Lung (tissue), 12 donors: ENCODE results near the gene ULK3. TPM values are rescaled to one million over a fixed set of nuclear protein-coding genes. Genes with fewer than 3 reads are reported as not detected.

ENCODE experiments used
- ATAC-seq: fragments of 200-7000 bp; cut with Tn5 transposase; one replicate; pipeline ENCODE4 v1.9.1; 2020; ENCODE audit warnings: moderate number of reproducible peaks; ENCODE audit not compliant: insufficient read depth, low FRiP score
- DNase-seq, 3 donors: peaks; one replicate each; pipeline ENCODE4 v3.0.0-alpha.2; 2013 to 2017
- H3K27ac ChIP-seq, 2 donors: one replicate each; pipeline ENCODE4 v1.5.1; 2013; ENCODE audit warnings: mild to moderate bottlenecking in 2 of 2, moderate library complexity in 2 of 2, control low read depth in 1 of 2, inconsistent platforms in 1 of 2, low read depth in 1 of 2, low read length in 1 of 2
- H3K27me3 ChIP-seq, 3 donors: one replicate each; pipeline ENCODE4 v1.5.1; 2013; ENCODE audit warnings: low read length in 2 of 3; ENCODE audit not compliant: control insufficient read depth in 3 of 3, insufficient read depth in 3 of 3
- H3K36me3 ChIP-seq, 4 donors: one replicate each; pipeline ENCODE4 v1.5.1; 2013; ENCODE audit warnings: low read length in 4 of 4, mild to moderate bottlenecking in 1 of 4, moderate library complexity in 1 of 4; ENCODE audit not compliant: control insufficient read depth in 4 of 4, insufficient read depth in 4 of 4
- H3K4me1 ChIP-seq, 5 donors: one replicate each; pipeline ENCODE4 v1.5.1; 2013; ENCODE audit warnings: low read length in 5 of 5, mild to moderate bottlenecking in 2 of 5, moderate library complexity in 1 of 5; ENCODE audit not compliant: control insufficient read depth in 5 of 5, insufficient read depth in 5 of 5
- H3K4me3 ChIP-seq: one replicate; pipeline ENCODE4 v1.5.1; 2013; ENCODE audit warnings: mild to moderate bottlenecking, control low read depth, moderate library complexity
- H3K9ac ChIP-seq, 2 donors: one replicate each; pipeline ENCODE4 v1.5.1; 2013; ENCODE audit warnings: low read length in 2 of 2, control low read depth in 1 of 2; ENCODE audit not compliant: insufficient read depth in 1 of 2
- H3K9me3 ChIP-seq, 4 donors: one replicate each; pipeline ENCODE4 v1.5.1; 2013; ENCODE audit warnings: low read length in 3 of 4, mild to moderate bottlenecking in 1 of 4, moderate library complexity in 1 of 4; ENCODE audit not compliant: control insufficient read depth in 4 of 4, insufficient read depth in 3 of 4
- WGBS, 2 donors: extraction: QIAGEN DNeasy Blood & Tissue Kit; methylation state at CpG; one replicate each; pipeline ENCODE4 v1.1.7; 2013; 5-methylcytosine and 5-hydroxymethylcytosine counted together
- polyA plus RNA-seq, 2 donors: library from polyadenylated mRNA; stranded (reverse); fragments of 200-250 nt; gene quantifications; one replicate each; pipeline ENCODE4 v1.2.1, GENCODE V29; 2013
- total RNA-seq, 2 donors: library from RNA; depleted of rRNA in 1 of 2; stranded (reverse); fragments of >200 nt in 1 of 2; gene quantifications; one replicate each; pipeline ENCODE4 v1.2.1, GENCODE V29; 2014 to 2021
- TF ChIP-seq, protein P1 (sequence below): IDR thresholded peaks from 2 replicates; pipeline ENCODE4 v1.5.1; 2012; ENCODE audit warnings: mild to moderate bottlenecking; ENCODE audit errors: control extremely low read depth, extremely low read depth
- donor health status: control.
- donor health status: control.
- donor health status: Bipolar disorder and iron deficiency.
- donor health status: healthy.
- donor health status: DM: yes; HTN: yes; CAD: no.

The ULK3 gene
- total and polyA plus RNA-seq, 4 donors = 20.6 to 54.5 (median 38.7) TPM

DNA sequence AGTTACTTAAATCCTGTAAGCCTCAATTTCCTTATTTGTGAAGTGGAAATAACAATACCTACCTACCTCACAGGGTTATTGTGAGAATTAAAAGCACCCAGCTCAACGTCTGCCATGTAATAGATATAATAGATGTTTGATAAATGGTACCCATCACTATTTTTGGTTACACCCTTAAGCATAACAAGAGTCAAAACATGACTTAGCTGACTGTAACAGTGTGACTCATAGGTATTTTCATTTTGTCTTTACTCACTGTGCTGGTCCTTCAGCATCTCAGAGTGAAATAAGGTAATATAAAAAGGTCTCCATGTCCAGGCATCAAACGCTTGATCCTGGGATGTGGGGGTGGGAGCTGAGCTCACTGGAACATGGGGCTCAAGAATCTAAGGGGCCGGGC, 13.5 kb downstream of the ULK3 start:
- H3K9ac ChIP-seq = no peak overlapping the region
- 74 to 76% methylated on average over 3 of the region's 3 CpGs for WGBS, 2 donors
- H3K9me3 ChIP-seq = no peaks in the 10 kb centered on the region
- no peak overlapping the region for H3K27ac ChIP-seq
- H3K27me3 ChIP-seq = peaks cover 0 to 31% (median 13%) of the 10 kb centered on the region in 3 donors
- H3K4me1 ChIP-seq = peaks cover 0 to 2% (median 0%) of the 10 kb centered on the region in 5 donors
- no peak for ATAC-seq
- no peaks in the 10 kb centered on the region for H3K36me3 ChIP-seq
- no peak for DNase-seq
- H3K4me3 ChIP-seq = no peak overlapping the region
- TF ChIP-seq, protein P1, sequence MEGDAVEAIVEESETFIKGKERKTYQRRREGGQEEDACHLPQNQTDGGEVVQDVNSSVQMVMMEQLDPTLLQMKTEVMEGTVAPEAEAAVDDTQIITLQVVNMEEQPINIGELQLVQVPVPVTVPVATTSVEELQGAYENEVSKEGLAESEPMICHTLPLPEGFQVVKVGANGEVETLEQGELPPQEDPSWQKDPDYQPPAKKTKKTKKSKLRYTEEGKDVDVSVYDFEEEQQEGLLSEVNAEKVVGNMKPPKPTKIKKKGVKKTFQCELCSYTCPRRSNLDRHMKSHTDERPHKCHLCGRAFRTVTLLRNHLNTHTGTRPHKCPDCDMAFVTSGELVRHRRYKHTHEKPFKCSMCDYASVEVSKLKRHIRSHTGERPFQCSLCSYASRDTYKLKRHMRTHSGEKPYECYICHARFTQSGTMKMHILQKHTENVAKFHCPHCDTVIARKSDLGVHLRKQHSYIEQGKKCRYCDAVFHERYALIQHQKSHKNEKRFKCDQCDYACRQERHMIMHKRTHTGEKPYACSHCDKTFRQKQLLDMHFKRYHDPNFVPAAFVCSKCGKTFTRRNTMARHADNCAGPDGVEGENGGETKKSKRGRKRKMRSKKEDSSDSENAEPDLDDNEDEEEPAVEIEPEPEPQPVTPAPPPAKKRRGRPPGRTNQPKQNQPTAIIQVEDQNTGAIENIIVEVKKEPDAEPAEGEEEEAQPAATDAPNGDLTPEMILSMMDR = no peak

DNA sequence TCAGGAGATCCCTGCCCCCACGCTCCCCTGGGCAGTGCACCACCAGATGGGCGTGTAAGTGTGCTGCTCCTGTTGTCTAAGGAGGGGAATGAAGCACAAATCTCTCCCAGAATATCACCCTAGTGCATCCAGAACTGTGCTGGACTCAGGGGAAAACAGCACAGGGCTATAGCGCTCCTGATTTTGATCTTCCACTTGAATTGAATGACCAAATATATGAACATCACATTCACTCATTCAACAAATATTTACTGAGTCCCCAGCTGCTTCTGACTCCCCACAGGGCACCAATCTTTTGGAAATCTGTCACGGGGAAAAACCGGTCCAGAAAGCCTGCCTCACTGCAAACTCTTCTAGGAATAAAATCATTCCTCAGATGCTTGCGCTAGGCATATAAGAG, 14.1 kb downstream of the ULK3 start:
- 66 to 81% methylated on average over 6 of the region's 6 CpGs for WGBS, 2 donors
- DNase-seq (no peak), ATAC-seq (no peak)
- Histone ChIP-seq H3K9ac (no peak overlapping the region), H3K4me1 (peaks cover 0 to 2% (median 0%) of the 10 kb centered on the region in 5 donors), H3K4me3 (no peak overlapping the region), H3K27me3 (peaks cover 0 to 31% (median 13%) of the 10 kb centered on the region in 3 donors), H3K27ac (no peak overlapping the region), H3K36me3 (no peaks in the 10 kb centered on the region), H3K9me3 (no peaks in the 10 kb centered on the region)
- TF ChIP-seq, protein P1 = no peak

DNA sequence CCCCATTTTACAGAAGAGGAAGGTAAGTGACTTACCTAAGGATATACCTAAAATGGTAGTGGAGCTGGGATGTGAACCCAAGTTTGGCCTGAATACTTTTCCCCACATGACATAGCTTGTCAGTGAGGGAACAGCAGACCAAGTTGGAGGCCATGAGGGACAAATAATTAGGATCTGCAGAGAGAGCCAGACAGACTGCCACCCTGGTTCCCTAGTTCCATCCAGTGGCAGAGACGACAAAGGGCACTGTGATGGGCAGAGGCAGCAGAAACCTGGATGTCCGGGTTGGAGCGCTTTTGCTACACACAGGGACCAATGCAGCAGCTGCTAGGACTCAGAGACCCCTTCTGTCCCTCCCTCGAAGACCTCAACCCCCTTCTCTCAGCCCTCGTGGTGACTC, 15.3 kb downstream of the ULK3 start:
- H3K27ac ChIP-seq = no peak overlapping the region
- H3K36me3 ChIP-seq = no peaks in the 10 kb centered on the region
- H3K4me3 ChIP-seq = no peak overlapping the region
- TF ChIP-seq, protein P1 = no peak
- H3K9ac ChIP-seq = no peak overlapping the region
- DNase-seq = no peak
- H3K9me3 ChIP-seq = no peaks in the 10 kb centered on the region
- H3K4me1 ChIP-seq = peaks cover 0 to 2% (median 0%) of the 10 kb centered on the region in 5 donors
- peaks cover 0 to 31% (median 13%) of the 10 kb centered on the region in 3 donors for H3K27me3 ChIP-seq
- ATAC-seq = no peak
- 57 to 62% methylated on average over 5 of the region's 5 CpGs for WGBS, 2 donors

DNA sequence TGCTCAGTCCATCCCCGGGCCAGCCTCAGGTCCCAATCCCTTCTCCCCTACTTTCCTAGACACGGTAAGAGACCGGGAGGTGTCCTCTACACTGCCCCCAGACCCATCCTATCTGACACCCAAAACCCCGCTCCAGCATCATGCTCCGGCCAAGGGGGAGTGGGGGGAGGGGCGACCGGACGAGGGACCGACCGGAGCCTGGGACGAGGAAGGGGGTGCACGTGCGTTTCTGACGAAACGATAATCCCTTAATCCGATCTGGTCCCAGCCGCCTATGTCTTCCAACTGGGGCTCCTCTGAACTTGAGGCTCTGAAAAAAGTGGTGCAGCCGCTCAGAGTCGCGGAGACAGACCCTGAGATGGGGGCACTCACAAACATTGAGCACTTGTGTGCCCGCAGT, 16.0 kb downstream of the ULK3 start:
- no peak overlapping the region for H3K4me3 ChIP-seq
- H3K9ac ChIP-seq = no peak overlapping the region
- DNase-seq = no peak
- TF ChIP-seq, protein P1 = no peak
- H3K27me3 ChIP-seq = peaks cover 0 to 29% (median 13%) of the 10 kb centered on the region in 3 donors
- 20 to 25% methylated on average over 21 of the region's 21 CpGs for WGBS, 2 donors
- H3K9me3 ChIP-seq = no peaks in the 10 kb centered on the region
- ATAC-seq = no peak
- no peaks in the 10 kb centered on the region for H3K36me3 ChIP-seq
- no peak overlapping the region for H3K27ac ChIP-seq
- H3K4me1 ChIP-seq = peaks cover 0 to 2% (median 0%) of the 10 kb centered on the region in 5 donors
